Gastrocnemius medialis (tissue), 4 donors: ENCODE results near the gene MRAS.

Experiments
- CTCF ChIP-seq, 5 experiments: fragments of 450-650 bp in 3 of 5; fragments of 200-600 bp in 2 of 5; sonication (generic) in 2 of 5; IDR thresholded peaks in 4 of 5; conservative IDR thresholded peaks in 1 of 5; 1 replicate in 4 of 5; 2 replicates in 1 of 5; pipeline ENCODE4 v1.5.1; 2016 to 2019; ENCODE audit warnings: antibody characterized with exemption in 5 of 5, mild to moderate bottlenecking in 3 of 5, moderate library complexity in 3 of 5
- POLR2A ChIP-seq, 2 donors: fragments of 450-650 bp; IDR thresholded peaks; one replicate each; pipeline ENCODE4 v1.6.1; 2017; ENCODE audit warnings: antibody characterized with exemption in 2 of 2, mild to moderate bottlenecking in 2 of 2, moderate library complexity in 2 of 2

- no peak for TF ChIP-seq CTCF (IDR thresholded peaks at IDR 0.05 in 4 of 5, conservative IDR thresholded peaks at IDR 0.05 in 1 of 5)
- no peak for TF ChIP-seq POLR2A (IDR thresholded peaks at IDR 0.05)
These were observed 41.6 kb downstream of the MRAS start for GRCh38 chr3:138389841-138390581.
